Uterus (tissue), 2 donors: ENCODE results near the gene STX10.

Experiments
- POLR2A ChIP-seq, 2 donors: fragments of 450-650 bp; IDR thresholded peaks; one replicate each; pipeline ENCODE4 v1.6.1; 2016; ENCODE audit warnings: antibody characterized with exemption in 2 of 2, mild to moderate bottlenecking in 1 of 2, moderate library complexity in 1 of 2
- TF ChIP-seq, protein P1 (sequence below), 4 experiments: fragments of 200-600 bp in 2 of 4; fragments of 450-650 bp in 2 of 4; sonication (generic) in 2 of 4; IDR thresholded peaks; one replicate each; pipeline ENCODE4 v1.5.1; 2016 to 2019; ENCODE audit warnings: antibody characterized with exemption in 4 of 4, mild to moderate bottlenecking in 2 of 4, moderate library complexity in 1 of 4

DNA sequence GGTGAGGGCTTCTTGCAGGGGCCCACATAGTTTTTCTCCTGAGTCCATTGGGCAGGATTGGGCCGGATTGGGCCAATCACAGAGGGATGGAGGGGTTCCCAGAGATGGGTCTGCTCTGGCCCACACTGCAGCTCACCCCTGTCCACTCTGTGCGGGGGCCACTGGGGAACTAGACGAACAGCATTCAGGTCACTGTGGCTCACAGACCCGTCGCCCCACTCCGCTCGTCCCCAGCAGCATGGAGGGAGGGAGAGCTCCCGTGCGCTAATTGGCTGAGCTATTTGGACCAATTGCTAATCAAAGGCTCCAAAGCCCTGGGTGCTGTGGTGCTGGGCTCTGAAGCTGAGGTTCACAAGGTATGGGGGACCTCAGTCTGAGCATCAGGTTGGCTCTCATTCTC lies 20.8 kb downstream of the STX10 start:
- TF ChIP-seq POLR2A (IDR thresholded peaks at IDR 0.05) = no peak
- TF ChIP-seq, protein P1, sequence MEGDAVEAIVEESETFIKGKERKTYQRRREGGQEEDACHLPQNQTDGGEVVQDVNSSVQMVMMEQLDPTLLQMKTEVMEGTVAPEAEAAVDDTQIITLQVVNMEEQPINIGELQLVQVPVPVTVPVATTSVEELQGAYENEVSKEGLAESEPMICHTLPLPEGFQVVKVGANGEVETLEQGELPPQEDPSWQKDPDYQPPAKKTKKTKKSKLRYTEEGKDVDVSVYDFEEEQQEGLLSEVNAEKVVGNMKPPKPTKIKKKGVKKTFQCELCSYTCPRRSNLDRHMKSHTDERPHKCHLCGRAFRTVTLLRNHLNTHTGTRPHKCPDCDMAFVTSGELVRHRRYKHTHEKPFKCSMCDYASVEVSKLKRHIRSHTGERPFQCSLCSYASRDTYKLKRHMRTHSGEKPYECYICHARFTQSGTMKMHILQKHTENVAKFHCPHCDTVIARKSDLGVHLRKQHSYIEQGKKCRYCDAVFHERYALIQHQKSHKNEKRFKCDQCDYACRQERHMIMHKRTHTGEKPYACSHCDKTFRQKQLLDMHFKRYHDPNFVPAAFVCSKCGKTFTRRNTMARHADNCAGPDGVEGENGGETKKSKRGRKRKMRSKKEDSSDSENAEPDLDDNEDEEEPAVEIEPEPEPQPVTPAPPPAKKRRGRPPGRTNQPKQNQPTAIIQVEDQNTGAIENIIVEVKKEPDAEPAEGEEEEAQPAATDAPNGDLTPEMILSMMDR (IDR thresholded peaks at IDR 0.05) = no peak
